Esophagus muscularis mucosa (tissue), 4 donors: Measurements from ENCODE around the gene DAB2IP. TPM values are rescaled to one million over a fixed set of nuclear protein-coding genes. Genes with fewer than 3 reads are reported as not detected.
A peak's percentile ranks its signal among the peaks of the same experiment; 100 is the strongest.

Experiments
- DNase-seq: peaks from one replicate; pipeline ENCODE4 v3.0.0-alpha.2; 2017; ENCODE audit errors: extremely low spot score
- H3K27ac ChIP-seq, 4 donors: fragments of 200-600 bp; sonication (generic); replicated peaks in 1 of 4; 1 replicate in 3 of 4; 2 replicates in 1 of 4; pipeline ENCODE4 v1.5.1; 2016 to 2019; ENCODE audit warnings: mild to moderate bottlenecking in 1 of 4
- H3K27me3 ChIP-seq, 4 donors: fragments of 200-600 bp; sonication (generic); one replicate each; pipeline versions ENCODE4 v1.5.1 to v1.6.0; 2016 to 2019
- H3K36me3 ChIP-seq, 4 donors: fragments of 200-600 bp; sonication (generic); one replicate each; pipeline ENCODE4 v1.5.1; 2016 to 2019
- H3K4me1 ChIP-seq, 4 donors: fragments of 200-600 bp; sonication (generic); one replicate each; pipeline ENCODE4 v1.5.1; 2016 to 2019
- H3K4me3 ChIP-seq, 4 donors: fragments of 200-600 bp; sonication (generic); 1 replicate in 2 of 4; 2 replicates in 2 of 4; pipeline ENCODE4 v1.5.1; 2016 to 2019; ENCODE audit warnings: mild to moderate bottlenecking in 4 of 4, moderate library complexity in 1 of 4
- H3K9me3 ChIP-seq, 4 donors: fragments of 200-600 bp; sonication (generic); 1 replicate in 3 of 4; 2 replicates in 1 of 4; pipeline ENCODE4 v1.5.1; 2016 to 2019
- EP300 ChIP-seq: sonication (generic); formaldehyde crosslinking; IDR thresholded peaks from one replicate; pipeline ENCODE4 v1.6.1; 2017; ENCODE audit warnings: antibody characterized with exemption
- POLR2A ChIP-seq: fragments of 450-650 bp; IDR thresholded peaks from one replicate; pipeline ENCODE4 v1.6.1; 2017; ENCODE audit warnings: antibody characterized with exemption, moderate library complexity, mild to moderate bottlenecking, low read depth
- POLR2AphosphoS5 ChIP-seq, 2 donors: sonication (generic); formaldehyde crosslinking; IDR thresholded peaks; one replicate each; pipeline ENCODE4 v1.6.1; 2017; ENCODE audit warnings: antibody characterized with exemption in 2 of 2
- WGBS: methylation state at CpG from one replicate; pipeline ENCODE4 v1.1.5; 2018; 5-methylcytosine and 5-hydroxymethylcytosine counted together
- intact Hi-C: fragments of 100-400 bp; cut with DNase I; formaldehyde crosslinking; loops from one replicate; pipeline ENCODE4 v1.15.1; 2023
- total RNA-seq, 4 donors: library from RNA; depleted of rRNA; stranded (reverse); fragments of >200 nt; gene quantifications; one replicate each; pipeline versions ENCODE4 v1.1.0 to v1.2.1, GENCODE V29; 2016
- TF ChIP-seq, protein P1 (sequence below), 3 experiments: fragments of 200-600 bp in 2 of 3; fragments of 450-650 bp in 1 of 3; sonication (generic) in 2 of 3; IDR thresholded peaks; one replicate each; pipeline ENCODE4 v1.5.1; 2017 to 2019; ENCODE audit warnings: antibody characterized with exemption in 3 of 3, mild to moderate bottlenecking in 2 of 3, moderate library complexity in 1 of 3

DAB2IP gene
- total RNA-seq, 4 donors from 2014 or later, result 41.7 to 102 (median 62.4) TPM

DNA sequence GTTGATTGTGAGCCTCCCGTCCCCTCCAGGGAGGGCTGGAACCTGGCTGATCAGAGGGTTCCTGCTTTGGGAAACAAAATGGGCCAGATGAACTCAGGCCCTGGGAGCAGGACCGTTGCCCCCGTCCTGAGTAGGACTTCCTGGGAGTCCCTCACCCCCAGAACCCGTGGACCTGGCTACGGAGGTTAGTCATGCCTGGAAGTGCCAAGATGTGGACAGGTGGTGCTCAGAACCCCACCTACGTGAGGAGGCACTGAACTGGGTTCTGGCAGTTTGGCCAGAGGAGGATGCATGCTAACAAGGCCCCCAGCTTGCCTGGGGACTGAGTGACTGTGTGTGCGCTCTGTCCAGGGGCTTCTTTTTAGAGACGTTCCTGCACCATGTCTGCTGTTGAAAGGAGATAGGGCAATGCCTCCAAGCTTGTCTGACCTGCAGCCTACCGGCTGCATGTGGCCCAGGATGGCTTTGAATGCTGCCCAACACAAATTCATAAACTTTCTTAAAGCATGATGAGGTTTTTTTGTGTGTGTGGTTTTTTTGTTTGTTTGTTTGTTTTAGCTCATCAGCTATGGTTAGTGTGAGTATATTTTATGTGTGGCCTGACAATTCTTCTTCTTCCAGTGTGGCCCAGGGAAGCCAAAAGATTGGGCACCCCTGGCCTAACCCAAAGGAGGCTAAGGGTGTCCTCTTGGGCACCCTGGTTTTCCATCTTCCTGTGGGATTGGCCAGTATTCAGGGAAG is 1.8 kb upstream of the DAB2IP start:
- WGBS, result 60% methylated on average over 4 of the region's 9 CpGs
- Histone ChIP-seq H3K27me3 (no peaks in the 10 kb centered on the region), H3K4me3 (no peak overlapping the region), H3K36me3 (no peaks in the 10 kb centered on the region), H3K4me1 (peaks cover 62 to 78% (median 68%) of the 10 kb centered on the region in 4 donors), H3K27ac (peak overlapping the region; percentile 67 to 79 (median 72)), H3K9me3 (no peaks in the 10 kb centered on the region)
- TF ChIP-seq POLR2A (no peak), POLR2AphosphoS5 (IDR thresholded peaks at IDR 0.05) (no peak), EP300 (no peak)
- TF ChIP-seq, protein P1, sequence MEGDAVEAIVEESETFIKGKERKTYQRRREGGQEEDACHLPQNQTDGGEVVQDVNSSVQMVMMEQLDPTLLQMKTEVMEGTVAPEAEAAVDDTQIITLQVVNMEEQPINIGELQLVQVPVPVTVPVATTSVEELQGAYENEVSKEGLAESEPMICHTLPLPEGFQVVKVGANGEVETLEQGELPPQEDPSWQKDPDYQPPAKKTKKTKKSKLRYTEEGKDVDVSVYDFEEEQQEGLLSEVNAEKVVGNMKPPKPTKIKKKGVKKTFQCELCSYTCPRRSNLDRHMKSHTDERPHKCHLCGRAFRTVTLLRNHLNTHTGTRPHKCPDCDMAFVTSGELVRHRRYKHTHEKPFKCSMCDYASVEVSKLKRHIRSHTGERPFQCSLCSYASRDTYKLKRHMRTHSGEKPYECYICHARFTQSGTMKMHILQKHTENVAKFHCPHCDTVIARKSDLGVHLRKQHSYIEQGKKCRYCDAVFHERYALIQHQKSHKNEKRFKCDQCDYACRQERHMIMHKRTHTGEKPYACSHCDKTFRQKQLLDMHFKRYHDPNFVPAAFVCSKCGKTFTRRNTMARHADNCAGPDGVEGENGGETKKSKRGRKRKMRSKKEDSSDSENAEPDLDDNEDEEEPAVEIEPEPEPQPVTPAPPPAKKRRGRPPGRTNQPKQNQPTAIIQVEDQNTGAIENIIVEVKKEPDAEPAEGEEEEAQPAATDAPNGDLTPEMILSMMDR (IDR thresholded peaks at IDR 0.05), result no peak
- intact Hi-C loops, result no loop called here
- DNase-seq, result no peak

DNA sequence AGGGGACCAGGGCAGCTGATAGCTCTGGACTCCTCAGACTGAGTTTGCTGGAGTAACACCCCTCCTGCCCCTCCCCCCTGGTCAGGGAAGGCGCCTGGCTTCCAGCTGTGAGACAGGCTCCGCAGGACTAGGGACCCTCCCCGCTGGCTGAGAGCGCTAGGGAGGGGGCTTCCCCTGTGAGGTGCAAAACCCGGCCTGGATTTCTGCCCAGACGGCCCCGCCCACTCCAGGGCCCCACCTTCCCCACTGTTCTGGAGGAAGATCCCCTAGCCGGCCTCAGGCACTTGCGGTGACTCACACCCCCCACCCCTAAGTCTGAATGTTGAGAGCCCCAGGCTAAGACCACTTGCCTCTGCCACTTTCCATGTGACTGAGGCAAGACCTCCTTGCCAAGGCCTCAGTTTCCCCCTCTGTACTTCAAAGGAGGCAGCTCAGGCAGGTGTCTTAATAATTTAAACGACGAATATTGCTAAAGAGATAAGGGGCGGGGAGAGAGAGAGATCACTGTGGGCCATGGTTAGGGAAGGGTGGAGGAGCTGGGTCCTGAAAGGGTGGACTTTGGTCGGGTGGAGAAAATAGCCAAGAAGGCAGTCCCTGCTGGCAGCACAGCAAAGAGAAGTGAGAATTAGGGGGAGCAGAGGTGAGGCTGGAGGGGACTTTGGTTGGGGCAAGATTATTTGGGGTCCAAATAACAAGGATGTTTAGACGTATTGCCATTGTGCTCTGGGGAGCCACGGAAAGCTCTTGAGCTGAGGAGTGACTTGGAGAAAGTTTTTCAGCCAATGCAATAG is 1.0 kb upstream of the DAB2IP start:
- Histone ChIP-seq H3K27me3 (no peaks in the 10 kb centered on the region), H3K4me3 (peak overlapping the region; percentile 64 to 79 (median 66)), H3K9me3 (no peaks in the 10 kb centered on the region), H3K4me1 (peaks cover 61 to 78% (median 68%) of the 10 kb centered on the region in 4 donors), H3K27ac (peak overlapping the region; percentile 67 to 79 (median 72)), H3K36me3 (no peaks in the 10 kb centered on the region)
- no peak for DNase-seq
- TF ChIP-seq POLR2AphosphoS5 (IDR thresholded peaks at IDR 0.05) (peak in 1 of 2 donors; percentile 10), EP300 (no peak)
- 23% methylated on average over 10 of the region's 15 CpGs for WGBS
- intact Hi-C loops, result no loop called here

DNA sequence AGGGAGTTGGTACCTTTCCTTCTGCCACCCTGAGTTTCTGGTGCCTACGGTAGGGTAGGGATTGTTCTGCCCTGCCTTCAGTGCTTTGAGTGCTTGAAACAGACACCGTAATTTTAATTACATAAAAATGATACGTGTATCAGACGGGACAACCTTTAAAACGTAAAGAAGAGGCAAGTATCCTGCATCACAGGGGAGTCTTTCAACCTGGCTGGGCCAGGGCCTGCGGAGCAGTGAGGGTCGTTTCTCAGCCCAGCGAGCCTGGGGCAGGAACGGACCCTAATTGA is 483 bp upstream of the DAB2IP start:
- peaks cover 62 to 78% (median 69%) of the 10 kb centered on the region in 4 donors for H3K4me1 ChIP-seq
- TF ChIP-seq POLR2AphosphoS5 (IDR thresholded peaks at IDR 0.05) (no peak), EP300 (no peak), POLR2A (no peak)
- TF ChIP-seq, protein P1 (IDR thresholded peaks at IDR 0.05), result no peak
- 16% methylated on average over 9 of the region's 9 CpGs for WGBS

DNA sequence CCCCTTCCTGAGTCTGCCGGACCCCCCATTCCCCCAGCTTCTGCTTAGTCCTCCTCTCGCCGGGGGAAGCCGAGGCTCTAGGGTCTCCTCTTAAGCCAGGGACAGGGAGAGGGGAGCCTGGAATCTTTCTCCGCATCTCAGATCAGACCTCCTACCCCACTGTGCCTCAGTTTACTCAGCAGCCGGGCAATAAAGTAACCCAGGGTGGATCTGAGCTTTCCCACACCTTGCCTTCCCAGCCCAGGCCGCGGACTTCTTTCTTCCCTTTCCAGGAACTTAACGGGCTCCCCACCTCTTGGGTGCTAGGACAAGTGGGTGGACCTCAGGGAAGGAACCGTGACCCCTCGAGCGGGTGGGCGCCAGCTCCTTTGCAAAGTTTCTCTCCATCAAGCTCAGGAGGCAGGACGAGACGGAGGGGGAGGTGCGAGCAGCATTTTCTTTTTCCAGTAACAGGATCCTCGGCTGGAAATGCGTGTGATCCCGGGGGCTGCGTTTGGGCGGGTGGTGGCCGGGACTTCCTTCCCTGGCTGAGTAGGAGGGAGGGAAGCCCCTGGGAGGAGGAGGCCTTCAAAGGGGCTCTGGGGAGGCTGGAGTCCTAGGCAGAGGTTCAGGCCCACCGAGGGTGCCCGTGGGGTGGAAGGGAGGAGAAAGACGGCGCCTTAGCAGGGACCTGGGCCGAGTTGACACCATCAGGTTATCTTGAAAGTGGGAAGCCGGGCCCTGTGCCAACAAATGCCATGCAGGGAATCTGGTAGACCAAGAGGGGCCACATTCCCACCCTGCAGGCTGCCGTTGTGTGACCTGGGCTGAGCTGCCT is 795 bp downstream of the DAB2IP start:
- Histone ChIP-seq H3K27me3 (no peaks in the 10 kb centered on the region), H3K9me3 (no peaks in the 10 kb centered on the region), H3K4me3 (peak overlapping the region; percentile 64 to 79 (median 66)), H3K27ac (peak overlapping the region; percentile 67 to 79 (median 72)), H3K4me1 (peaks cover 70 to 82% (median 74%) of the 10 kb centered on the region in 4 donors), H3K36me3 (no peaks in the 10 kb centered on the region)
- 16% methylated on average over 21 of the region's 29 CpGs for WGBS
- peak in 1 of 2 donors; percentile 26 for TF ChIP-seq POLR2AphosphoS5 (IDR thresholded peaks at IDR 0.05)
- TF ChIP-seq, protein P1 (IDR thresholded peaks at IDR 0.05), result no peak
- DNase-seq, result no peak
- intact Hi-C loops, result no loop called here

More for the DNA sequence above, 483 bp upstream of the DAB2IP start:
- H3K9me3 ChIP-seq, result no peaks in the 10 kb centered on the region
- peak overlapping the region; percentile 64 to 79 (median 66) for H3K4me3 ChIP-seq
- no peaks in the 10 kb centered on the region for H3K36me3 ChIP-seq
- H3K27me3 ChIP-seq, result no peaks in the 10 kb centered on the region
- DNase-seq, result no peak
- peak overlapping the region; percentile 67 to 79 (median 72) for H3K27ac ChIP-seq
- intact Hi-C loops, result no loop called here
